Stimulated activated CD4-positive, alpha-beta T cell treated with anti-CD3 and anti-CD28 coated beads, TNF-alpha, amount 100 ng/mL, for 1 hour (primary cell): Measurements from ENCODE around the gene TEX11.
"Not testable (repeated sequence)": the region's sequence is repeated elsewhere in the genome, so short reads cannot be mapped to it uniquely, and the experiment has no call there.

ENCODE experiments used
- DNase-seq, 3 donors: peaks; one replicate each; pipeline ENCODE4 v3.0.0-alpha.2; 2020; ENCODE audit warnings: low read depth in 3 of 3, low spot score in 1 of 3

Gene TEX11

DNA sequence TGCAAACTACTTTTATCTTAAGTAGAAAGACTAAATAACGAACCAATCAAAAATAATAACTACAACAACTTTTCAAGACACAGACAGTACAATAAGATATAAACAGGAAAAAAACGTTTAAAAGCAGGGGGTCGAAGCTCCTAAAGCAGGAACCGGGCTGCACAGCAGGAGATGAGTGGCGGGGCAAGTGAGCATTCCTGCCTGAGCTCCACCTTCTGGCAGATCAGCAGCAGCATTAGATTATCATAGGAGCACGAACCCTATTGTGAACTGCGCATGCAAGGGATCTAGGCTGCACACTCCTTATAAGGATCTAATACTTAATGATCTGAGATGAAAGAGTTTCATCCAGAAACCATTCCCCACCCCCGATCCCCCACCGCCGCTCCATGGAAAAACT is 146.2 kb downstream of the TEX11 start:
- DNase-seq: no peak

DNA sequence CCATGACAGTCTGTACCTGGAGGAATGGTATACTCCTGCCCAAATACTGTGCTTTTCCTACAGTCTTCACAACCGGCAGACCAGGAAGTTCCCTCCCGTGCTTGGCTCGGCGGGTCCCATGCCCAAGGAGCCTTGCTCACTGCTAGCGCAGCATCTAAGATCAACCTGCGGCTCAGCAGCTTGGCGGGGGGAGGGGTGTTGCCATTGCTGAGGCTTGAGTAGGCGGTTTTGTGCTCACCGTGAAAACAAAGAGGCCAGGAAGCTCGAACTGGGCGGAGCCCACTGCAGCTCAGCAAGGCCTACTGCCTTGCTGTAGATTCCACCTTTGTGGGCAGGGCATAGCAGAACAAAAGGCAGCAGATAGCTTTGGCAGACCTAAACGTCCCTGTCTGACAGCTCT is 152.7 kb downstream of the TEX11 start:
- DNase-seq: peak in 1 of 3 donors; percentile 12

DNA sequence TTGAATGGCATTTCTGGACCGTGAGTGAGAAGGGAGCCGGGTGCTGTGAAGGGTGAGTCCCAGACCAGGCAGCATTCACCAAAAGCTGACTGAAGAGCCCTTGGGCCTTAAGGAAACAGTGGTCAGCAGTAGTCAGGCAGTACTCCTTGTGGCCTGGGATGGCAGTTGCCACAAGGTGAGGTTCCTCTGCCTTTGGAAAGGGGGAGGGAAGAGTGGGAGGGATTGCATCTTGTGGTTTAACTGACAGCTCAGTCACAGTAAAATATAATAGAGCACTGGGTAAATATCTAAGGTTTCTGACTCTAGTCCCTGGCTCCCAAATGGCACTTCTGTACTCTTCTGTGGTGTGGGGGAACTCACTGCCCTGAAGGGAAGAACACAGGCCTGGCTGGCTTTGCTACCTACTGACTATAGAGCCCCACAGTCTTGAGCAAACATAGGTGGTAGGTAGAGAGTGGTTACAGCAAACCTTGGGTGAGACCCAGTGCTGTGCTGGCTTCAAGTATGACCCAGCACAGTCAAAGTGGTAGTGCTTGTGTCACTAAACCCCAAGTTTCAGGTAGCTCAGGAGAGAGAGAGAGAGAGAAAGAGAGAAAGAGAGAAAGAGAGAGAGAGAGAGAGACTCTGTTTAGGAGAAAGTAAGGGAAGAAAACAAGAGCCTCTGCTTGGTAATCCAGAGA is 154.2 kb downstream of the TEX11 start:
- DNase-seq: no peak

DNA sequence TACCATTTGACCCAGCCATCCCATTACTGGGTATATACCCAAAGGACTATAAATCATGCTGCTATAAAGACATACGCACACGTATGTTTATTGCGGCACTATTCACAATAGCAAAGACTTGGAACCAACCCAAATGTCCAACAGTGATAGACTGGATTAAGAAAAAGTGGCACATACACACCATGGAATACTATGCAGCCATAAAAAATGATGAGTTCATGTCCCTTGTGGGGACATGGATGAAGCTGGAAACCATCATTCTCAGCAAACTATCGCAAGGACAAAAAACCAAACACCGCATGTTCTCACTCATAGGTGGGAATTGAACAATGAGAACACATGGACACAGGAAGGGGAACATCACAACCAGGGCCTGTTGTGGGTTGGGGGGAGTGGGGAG is 174.7 kb downstream of the TEX11 start:
- DNase-seq: not testable (repeated sequence)

DNA sequence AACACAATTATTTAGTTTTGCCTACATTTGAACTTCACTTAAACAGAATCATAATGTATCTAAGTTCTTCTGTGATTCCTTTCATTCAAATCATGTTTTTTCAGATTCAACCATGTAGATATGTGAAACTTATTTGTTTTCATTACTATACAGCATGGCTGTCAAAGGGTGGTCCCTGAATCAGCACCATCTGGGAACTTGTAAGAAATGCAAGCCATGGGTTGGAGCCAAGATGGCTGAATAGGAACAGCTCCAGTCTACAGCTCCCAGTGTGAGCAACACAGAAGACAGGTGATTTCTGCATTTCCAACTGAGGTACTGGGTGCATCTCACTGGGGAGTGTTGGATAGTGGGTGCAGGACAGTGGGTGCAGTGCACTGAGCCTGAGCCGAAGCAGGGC is 180.6 kb downstream of the TEX11 start:
- not testable (repeated sequence) for DNase-seq

DNA sequence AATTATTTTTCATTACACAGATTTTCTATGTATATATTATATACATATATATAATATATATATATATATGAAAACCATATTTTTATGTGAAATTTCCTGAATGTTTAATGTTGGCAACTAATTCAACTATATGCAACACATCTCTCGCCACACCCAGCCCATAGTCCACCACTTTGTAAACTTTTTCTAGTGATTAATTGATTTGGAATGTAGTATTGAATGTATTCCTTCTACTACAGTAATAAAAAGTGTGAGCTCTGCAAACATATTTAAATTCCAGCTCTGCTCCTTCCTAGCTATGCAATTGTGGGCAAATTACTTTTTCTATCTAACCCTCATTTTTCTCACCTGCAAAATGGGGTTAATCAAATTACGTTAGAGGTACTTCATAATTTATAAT is 187.8 kb downstream of the TEX11 start:
- DNase-seq: no peak

DNA sequence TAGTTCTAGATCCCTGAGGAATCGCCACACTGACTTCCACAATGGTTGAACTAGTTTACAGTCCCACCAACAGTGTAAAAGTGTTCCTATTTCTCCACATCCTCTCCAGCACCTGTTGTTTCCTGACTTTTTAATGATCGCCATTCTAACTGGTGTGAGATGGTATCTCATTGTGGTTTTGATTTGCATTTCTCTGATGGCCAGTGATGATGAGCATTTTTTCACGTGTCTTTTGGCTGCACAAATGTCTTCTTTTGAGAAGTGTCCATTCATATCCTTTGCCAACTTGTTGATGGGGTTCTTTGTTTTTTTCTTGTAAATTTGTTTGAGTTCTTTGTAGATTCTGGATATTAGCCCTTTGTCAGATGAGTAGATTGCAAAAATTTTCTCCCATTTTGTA is 197.2 kb downstream of the TEX11 start:
- DNase-seq: not testable (repeated sequence)

DNA sequence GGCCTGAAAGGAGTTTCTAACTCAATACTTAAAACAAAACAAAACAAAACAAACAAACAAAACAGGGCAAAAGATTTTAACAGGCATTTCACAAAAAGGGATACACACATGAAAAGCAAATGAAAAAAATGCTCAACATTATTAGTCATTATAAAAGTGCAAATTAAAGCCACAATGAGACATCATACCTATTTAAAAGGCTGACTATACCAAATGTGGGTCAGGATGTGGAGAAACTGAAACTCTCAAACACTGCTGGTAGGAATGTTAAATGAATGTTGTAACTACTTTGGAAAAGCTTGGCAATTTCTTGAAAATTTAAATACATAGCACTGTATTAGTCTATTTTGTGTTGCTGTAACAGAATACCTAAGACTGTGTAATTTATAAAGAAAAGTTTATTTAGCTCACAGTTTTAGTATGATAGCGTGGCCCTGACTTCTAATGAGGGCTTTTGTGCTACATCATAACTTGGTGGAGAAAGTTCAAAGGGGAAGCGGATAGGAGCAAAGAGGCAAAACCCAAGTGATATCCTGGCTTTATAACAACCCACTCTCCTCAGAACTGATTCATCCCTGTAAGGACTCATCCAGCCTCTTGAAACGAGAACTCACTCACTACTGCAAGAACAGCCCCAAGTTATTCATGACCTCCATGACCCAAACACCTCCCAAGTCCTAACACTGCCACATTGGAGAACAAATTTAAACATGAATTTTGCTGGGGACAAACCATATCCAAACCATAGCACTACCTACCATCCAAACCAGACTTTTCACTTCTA is 214.0 kb downstream of the TEX11 start:
- DNase-seq: no peak

DNA sequence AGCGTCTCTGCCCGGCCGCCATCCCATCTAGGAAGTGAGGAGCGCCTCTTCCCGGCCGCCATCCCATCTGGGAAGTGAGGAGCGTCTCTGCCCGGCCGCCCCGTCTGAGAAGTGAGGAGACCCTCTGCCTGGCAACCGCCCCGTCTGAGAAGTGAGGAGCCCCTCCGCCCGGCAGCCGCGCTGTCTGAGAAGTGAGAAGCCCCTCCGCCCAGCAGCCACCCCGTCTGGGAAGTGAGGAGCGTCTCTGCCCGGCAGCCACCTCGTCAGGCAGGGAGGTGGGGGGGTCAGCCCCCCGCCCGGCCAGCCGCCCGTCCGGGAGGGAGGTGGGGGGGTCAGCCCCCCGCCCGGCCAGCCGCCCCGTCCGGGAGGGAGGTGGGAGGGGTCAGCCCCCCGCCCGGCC is 229.1 kb downstream of the TEX11 start:
- not testable (repeated sequence) for DNase-seq

DNA sequence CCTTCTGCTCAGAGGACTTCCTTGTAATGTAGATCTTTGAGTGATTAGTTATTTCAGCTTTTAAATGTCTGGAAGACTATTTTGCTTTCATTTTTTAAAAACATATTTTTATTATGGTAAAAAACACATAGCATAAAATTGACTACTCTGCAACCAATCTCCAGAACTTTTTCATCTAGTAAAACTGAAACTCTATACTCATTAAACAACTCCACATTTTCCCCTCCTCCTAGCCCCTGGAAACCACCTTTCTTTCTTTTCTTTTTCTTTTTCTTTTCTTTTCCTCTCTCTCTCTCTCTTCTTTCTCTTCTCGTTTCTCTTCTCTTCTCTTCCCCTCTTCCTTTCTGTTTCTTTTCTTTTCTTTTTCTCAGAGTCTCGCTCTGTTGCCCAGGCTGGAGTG is 233.2 kb downstream of the TEX11 start:
- no peak for DNase-seq

DNA sequence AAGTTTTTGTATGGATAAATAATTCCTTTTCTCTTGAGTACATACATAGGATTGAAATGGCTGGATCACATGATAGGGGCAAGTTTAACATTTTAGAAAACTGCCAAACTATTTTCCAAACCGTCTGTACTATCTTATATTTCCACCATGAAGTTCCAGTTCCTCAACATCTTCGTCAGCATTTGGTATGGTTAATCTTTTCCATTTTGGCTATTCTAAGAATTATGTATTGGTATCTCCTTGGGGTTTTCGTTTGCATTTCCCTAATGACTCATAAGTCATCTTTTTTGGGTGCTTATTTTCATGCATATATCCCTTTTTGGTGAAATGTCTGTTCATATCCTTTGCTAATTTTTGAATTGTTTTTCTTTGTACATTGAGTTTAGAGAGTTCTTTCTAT is 236.2 kb downstream of the TEX11 start:
- DNase-seq: no peak

DNA sequence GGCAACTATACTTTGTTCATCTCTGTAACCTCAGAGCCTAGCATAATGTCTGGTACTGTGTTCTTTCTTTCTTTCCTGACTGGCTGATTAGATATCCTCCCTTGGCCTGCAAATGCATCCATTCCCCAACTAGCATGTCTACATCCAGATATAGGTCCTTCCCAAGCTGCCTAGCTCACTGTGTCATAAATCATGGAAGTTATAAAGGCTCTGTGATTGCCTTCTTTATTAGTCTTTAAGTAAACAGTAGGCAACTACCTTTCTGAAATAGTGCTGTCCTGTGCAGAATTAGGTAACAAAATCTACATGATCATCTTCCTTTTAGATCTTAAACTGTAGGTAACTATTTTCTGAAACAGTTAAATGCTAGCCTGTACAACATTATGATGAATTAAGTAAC is 239.4 kb downstream of the TEX11 start:
- DNase-seq: no peak

DNA sequence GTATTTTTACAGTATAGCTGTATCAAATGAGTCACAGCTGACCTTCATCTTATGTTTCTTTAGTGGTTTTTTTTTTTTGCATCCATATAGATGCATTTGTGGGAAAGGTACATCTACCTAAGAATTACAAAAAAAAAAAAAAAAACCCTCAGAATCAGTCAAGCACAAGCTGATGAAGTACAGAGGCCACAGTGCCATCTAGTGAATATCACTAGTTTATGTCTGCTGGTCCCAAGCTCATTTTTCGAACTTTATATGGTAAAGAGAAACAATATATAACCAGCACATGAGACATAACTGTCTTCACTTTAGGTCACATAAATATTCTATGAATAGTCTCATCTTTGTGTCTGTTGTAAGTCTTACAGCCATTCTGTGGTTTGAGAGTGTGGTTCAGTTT is 243.8 kb downstream of the TEX11 start:
- DNase-seq: no peak

DNA sequence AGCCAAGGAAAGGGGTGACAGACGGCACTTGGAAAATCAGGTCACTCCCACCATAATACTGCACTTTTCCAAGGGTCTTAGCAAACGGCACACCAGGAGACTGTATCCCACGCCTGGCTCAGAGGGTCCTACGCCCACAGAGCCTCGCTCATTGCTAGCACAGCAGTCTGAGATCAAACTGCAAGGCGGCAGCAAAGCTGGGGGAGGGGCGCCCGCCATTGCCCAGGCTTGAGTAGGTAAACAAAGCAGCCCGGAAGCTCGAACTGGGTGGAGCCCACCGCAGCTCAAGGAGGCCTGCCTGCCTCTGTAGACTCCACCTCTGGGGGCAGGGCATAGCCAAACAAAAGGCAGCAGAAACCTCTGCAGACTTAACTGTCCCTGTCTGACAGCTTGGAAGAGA is 247.4 kb downstream of the TEX11 start:
- not testable (repeated sequence) for DNase-seq

DNA sequence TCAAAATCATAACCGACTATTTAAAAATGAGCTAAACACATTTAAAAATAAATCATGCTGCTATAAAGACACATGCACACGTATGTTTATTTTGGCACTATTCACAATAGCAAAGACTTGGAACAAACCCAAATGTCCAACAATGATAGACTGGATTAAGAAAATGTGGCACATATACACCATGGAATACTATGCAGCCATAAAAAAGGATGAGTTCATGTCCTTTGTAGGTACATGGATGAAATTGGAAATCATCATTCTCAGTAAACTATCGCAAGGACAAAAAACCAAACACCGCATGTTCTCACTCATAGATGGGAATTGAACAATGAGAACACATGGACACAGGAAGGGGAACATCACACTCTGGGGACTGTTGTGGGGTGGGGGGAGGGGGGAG is 251.0 kb downstream of the TEX11 start:
- not testable (repeated sequence) for DNase-seq

DNA sequence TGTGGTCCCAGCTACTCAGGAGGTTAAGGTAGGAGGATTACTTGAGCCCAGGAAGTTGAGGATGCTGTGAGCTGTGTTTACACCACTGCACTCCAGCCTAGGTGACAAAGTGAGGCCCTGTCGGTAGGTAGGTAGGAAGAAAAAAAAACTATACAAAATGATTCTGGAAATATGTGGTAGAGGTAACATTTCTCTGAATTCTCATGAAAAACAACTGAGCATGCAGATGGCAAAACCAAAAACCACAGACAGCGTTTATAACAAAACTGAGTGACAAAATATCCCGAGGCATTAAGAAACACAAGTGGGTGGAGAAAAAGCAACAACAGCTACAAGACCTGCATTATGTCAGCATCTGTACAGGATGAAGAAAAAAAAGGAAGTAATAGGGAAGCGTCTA is 252.2 kb downstream of the TEX11 start:
- no peak for DNase-seq

DNA sequence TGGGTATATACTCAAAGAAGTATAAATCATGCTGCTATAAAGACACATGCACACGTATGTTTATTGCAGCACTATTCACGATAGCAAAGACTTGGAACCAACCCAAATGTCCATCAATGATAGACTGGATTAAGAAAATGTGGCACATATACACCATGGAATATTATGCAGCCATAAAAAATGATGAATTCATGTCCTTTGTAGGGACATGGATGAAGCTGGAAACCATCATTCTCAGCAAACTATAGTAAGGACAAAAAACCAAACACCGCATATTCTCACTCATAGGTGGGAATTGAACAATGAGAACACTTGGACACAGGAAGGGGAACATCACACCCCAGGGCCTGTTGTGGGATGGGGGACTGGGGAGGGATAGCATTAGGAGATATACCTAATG is 260.6 kb downstream of the TEX11 start:
- DNase-seq: not testable (repeated sequence)

DNA sequence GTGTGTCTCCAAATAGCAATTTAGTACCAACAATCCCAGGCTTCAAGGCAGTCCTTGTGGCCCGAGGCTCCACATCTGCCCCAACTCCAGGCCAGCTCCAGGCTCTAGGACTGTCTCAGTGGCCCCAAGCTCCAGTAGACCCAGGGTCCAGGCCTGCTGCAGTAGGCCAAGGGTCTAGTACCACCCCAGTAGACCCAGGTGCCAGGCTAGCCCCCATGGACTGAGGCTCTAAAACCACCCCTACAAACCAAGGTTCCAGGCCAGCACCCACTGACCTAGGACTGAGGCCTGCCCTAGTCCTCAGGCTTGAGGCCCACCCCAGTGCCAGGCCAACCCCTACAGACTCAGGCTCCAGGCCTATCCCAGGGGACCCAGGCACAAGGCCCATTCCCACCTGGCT is 272.3 kb downstream of the TEX11 start:
- DNase-seq: no peak

DNA sequence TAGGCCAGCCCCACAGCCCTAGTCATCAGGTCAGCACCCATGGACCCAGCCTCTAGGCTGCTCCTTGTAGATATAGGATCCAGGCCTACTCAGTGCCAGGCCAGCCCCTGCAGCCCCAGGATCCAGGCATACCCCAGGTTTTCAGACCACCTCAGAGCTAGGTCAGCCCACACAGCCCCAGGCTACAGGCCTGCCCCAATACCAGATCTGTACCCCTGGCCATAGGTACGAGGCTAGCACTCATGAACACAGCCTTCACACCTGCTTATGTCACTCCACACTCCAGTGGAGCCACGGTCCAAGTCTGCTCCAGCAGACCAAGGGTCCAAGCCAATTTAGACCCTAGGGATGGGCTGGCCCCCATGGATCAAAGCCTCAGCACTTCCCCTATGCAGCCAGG is 272.8 kb downstream of the TEX11 start:
- no peak for DNase-seq

DNA sequence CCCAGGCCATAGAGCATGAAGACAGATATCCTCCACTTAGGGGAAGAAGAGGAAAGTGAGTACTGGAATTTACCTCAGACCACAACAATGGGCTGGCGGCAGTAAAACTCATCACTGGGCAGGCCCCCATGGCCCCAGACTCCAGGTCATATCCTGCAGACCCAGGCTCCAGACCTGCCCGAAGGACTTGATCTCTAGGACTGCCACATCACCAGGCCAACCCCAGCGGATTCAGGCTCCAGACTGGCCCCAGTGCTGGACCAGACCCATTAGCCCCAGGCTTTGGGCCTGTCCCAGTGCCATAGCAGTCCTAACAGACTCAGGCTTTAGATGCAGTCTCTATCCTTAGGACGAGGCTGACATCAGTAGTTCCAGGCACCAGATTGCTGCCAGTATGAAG is 273.3 kb downstream of the TEX11 start:
- DNase-seq: no peak

DNA sequence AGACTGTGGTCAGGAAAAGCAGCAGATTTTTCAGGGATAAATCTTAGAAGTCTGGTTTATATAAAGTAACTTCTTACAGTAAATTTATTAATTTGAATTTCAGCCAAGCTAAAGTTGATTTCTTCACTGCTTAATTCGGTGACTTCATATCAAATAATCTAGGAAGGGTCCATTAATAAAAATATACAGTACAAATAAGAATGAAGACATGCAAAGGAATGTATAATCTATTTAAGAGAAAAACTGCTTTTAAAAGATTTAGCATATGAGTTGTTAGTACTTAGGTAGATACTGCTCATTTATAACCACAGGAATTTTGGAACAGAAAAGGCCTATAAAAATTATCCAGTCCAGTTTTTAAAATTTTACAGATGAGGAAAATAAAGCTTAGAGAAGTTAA is 286.8 kb downstream of the TEX11 start:
- no peak for DNase-seq

DNA sequence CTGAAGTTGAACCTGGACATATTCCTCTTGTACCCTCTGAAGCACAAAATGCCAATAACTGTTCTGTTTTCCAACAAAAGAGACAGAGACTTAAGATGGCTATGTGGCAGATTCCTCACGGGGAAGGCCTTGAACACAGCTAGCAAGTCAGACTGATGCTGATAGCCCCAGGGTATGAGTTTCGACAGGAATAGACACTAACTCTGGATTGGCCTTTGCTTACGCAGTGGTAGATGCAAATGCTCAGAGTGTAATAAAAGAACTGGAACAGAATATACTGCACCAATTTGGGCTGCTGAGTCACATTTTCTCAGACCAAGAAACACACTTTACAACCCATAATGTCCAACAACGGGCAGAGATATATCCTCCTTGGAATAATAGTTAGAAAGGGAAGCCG is 290.0 kb downstream of the TEX11 start:
- DNase-seq: no peak

DNA sequence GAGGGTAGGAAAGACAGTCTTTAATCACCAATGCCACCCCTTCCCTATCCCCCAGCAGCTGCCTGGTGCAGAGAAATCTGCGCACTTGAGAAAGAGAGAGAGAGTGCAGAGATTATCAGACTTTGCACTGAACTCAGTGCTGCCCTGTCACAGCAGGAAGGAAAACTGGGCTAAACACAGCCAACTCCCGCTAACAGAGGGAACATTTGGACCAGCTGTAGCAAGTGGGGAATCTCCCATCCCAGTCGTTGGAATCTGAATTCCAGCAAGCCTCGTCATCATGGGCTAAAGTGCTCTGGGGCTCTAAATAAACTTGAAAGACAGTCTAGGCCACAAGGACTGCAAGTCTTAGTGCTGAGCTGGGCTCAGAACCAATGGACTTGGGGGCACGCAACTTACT is 295.2 kb downstream of the TEX11 start:
- DNase-seq: no peak
